Retinal pigment epithelial cell (primary cell): ENCODE results near the gene MTG1.
"Not testable (repeated sequence)": the region's sequence is repeated elsewhere in the genome, so short reads cannot be mapped to it uniquely, and the experiment has no call there.

Source experiments
- DNase-seq: peaks from one replicate; pipeline ENCODE4 v3.0.0-alpha.2; 2010; ENCODE audit warnings: low read depth
- H3K4me3 ChIP-seq: 2 replicates; pipeline ENCODE4 v1.5.1; 2011; ENCODE audit warnings: mild to moderate bottlenecking, low read length, control low read depth, moderate library complexity
- TF ChIP-seq, protein P1 (sequence below): conservative IDR thresholded peaks from 2 replicates; pipeline ENCODE4 v1.5.1; 2011; ENCODE audit warnings: low read depth, low read length, control low read depth, inconsistent platforms

The MTG1 gene

DNA sequence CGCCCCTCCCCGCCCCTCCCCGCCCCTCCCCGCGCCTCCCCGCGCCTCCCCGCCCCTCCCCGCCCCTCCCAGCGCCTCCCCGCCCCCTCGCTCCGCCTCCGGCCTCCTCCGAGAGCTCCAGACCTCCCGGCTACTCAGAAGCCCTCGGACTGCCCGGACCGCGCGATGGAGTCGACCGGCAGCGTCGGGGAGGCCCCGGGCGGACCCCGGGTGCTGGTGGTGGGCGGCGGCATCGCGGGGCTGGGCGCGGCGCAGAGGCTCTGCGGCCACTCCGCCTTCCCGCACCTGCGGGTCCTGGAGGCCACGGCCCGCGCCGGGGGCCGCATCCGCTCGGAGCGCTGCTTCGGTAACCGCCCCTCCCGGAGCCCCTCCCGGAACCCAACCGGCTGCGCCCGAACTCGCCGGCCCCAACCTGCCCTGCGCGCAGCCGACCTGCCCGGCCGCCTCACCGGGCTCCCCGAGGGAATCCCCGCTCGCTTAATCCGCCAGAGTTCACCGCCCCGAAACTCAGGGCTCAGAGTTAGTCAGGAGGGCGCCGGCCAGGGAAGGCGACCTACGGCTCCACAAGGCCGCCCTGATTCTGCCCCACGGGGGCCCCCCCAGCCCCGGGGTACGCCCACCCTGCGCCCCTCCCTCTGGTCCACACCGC, 14.7 kb upstream of the MTG1 start, which contains the start of gene PAOX:
TSS of gene PAOX (plus strand) at position 111 of the 649 bp plus-strand sequence. CDS start at position 166, 55 bp downstream.
- TF ChIP-seq, protein P1, sequence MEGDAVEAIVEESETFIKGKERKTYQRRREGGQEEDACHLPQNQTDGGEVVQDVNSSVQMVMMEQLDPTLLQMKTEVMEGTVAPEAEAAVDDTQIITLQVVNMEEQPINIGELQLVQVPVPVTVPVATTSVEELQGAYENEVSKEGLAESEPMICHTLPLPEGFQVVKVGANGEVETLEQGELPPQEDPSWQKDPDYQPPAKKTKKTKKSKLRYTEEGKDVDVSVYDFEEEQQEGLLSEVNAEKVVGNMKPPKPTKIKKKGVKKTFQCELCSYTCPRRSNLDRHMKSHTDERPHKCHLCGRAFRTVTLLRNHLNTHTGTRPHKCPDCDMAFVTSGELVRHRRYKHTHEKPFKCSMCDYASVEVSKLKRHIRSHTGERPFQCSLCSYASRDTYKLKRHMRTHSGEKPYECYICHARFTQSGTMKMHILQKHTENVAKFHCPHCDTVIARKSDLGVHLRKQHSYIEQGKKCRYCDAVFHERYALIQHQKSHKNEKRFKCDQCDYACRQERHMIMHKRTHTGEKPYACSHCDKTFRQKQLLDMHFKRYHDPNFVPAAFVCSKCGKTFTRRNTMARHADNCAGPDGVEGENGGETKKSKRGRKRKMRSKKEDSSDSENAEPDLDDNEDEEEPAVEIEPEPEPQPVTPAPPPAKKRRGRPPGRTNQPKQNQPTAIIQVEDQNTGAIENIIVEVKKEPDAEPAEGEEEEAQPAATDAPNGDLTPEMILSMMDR, result no peak
- DNase-seq, result no peak

DNA sequence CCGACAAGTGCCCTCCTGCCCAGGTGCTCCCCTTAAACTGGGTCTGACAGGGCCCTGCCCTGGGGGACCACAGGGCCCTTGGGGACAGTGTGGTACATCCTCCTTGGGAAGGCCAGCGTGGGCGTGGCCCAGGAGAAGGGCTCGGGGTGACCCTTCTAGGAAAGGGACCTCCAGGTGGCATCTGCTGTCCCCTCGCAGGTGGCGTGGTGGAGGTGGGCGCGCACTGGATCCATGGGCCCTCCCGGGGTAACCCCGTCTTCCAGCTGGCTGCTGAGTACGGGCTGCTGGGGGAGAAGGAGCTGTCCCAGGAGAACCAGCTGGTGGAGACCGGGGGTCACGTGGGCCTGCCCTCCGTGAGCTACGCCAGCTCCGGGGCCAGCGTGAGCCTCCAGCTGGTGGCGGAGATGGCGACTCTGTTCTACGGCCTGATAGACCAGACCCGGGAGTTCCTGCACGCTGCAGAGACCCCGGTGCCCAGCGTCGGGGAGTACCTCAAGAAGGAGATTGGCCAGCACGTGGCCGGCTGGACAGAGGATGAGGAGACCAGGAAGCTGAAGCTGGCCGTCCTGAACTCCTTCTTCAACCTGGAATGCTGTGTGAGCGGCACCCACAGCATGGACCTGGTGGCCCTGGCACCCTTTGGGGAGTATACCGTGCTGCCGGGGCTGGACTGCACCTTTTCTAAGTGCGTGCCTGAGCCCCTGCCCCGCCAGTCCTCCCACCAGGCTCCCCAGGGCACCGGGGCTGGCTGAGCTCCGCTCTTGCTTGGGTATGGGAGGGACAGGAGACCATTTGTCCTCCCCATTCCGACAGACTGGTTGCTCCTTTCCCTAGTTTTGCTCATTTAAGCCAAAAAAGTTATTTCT, 13.9 kb upstream of the MTG1 start:
- H3K4me3 ChIP-seq, result peak overlapping the region; percentile 46
- no peak for DNase-seq
- TF ChIP-seq, protein P1, result no peak

More for the DNA sequence above, 14.7 kb upstream of the MTG1 start, which contains the start of gene PAOX:
- H3K4me3 ChIP-seq, result peak within 1 kb of the TSS; percentile 71

DNA sequence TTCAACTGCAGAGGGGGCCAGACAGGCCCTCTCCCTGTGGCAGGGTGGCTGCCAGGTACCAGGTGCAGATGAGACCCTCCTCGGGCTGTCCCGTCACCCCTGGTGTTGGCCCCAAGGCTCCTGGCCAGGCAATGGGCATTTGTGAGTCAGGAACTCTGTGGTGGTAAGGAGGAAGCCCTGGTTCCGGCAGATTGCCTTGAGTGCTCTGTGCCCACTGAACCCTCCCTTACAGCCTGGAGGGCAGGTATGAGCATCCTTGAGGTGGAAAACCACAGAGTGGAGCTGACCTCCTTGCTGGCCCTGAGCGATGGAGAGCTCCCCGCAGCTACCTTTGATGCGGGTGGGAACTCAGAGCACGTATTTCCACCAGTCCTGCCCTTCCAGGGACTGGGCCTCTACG, 12.9 kb upstream of the MTG1 start:
- no peak overlapping the region for H3K4me3 ChIP-seq
- TF ChIP-seq, protein P1, result no peak
- DNase-seq, result no peak

DNA sequence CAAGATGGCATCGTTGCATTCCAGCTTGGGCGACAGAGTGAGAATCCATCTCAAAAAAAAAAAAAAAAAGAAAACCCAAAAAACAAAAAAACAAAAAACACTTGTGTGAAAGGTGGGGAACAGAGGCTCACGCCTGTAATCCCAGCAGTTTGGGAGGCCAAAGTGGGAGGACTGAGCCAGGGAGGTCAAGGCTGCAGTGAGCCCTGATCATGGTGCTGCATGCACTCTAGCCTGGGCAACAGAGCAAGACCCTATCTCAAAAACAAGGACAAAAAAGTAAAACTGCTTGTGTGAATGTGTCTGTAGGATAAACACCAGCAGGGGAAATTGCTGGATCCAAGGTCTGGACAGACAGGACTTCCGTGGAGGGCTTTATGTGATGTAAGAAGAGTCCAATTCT, 10.4 kb upstream of the MTG1 start:
- no peak for DNase-seq
- TF ChIP-seq, protein P1, result no peak
- no peak overlapping the region for H3K4me3 ChIP-seq

DNA sequence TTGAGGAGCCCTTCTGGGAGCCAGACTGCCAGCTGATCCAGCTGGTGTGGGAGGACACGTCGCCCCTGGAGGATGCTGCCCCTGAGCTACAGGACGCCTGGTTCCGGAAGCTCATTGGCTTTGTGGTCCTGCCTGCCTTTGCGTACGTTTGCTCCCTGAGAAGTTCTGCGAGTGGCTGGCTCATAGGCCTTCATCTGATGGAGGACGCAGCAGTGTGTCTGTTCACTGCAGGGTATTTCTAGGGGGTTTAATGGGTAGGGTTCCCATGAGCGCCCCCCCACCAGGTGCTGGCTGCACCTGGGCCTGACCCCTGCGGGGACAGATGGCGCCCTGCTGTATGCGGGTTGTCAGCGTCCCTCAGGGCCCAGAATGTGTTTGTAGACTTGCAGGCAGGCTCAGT, 9.9 kb upstream of the MTG1 start:
- H3K4me3 ChIP-seq, result no peak overlapping the region
- DNase-seq, result no peak
- TF ChIP-seq, protein P1, result no peak

DNA sequence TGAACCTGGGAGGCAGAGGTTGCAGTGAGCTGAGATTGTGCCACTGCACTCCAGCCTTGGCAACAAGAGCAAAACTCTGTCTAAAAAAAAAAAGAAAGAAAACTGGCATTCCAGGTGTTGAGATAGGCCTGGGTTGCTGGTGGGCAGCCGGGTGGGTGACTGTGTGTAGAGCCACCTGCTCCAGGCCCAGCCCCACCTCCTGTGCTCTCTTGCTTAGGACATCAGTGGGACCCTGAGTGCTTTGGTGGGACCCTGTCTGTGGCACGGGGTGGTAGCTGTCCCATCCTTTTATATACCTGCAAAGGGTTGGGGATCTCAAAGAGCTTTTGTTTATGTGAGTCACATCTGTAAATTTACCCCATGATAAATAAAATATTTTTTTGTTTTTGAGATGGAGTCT, 8.7 kb upstream of the MTG1 start:
- TF ChIP-seq, protein P1, result no peak
- H3K4me3 ChIP-seq, result no peak overlapping the region
- no peak for DNase-seq

DNA sequence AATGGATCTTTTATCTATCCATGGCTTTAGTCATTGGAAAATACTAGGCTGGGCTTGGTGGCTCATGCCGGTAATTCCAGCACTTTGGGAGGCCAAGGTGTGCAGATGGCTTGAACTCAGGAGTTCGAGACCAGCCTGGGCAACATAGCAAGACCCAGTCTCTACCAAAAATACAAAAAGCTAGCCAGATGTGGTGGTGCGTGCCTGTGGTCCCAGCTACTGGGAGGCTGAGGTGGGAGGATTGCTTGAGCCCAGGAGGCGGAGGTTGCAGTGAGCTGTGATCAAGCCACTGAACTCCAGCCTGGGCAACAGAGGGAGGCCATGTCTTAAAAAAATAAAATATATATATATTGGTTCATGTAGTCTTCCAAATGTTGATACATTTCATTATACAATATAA, 7.0 kb upstream of the MTG1 start:
- not testable (repeated sequence) for DNase-seq, H3K4me3 ChIP-seq
